GM12878 (cell line): ENCODE results near the gene NAE1. TPM values are rescaled to one million over a fixed set of nuclear protein-coding genes. Genes with fewer than 3 reads are reported as not detected.

Experiments
- ATAC-seq: fragments of 200-7000 bp; cut with Tn5 transposase; 3 replicates; pipeline ENCODE4 v1.9.1; 2020; ENCODE audit warnings: mild to moderate bottlenecking, moderate library complexity
- BruUV-seq: library from RNA; stranded (reverse); fragments of 400-500 nt; replicated peaks from 2 replicates; lab custom pipeline; 2021; lab: Mats Ljungman, UMichigan
- CTCF ChIA-PET: fragments of 300-600 bp; sonication (Branson Sonifier 250); formaldehyde crosslinking; extraction: SDS; loops from one replicate; lab custom pipeline; 2021; ENCODE audit warnings: inconsistent platforms; lab: Yijun Ruan, JAX
- POLR2A ChIA-PET: fragments of 350-600 bp; formaldehyde crosslinking; extraction: SDS; loops from one replicate; lab custom pipeline; 2021; ENCODE audit warnings: inconsistent platforms; lab: Charles Lee
- RAD21 ChIA-PET: fragments of 300-600 bp; sonication (Branson Sonifier 250); formaldehyde crosslinking; loops from one replicate; lab custom pipeline; 2023; ENCODE audit warnings: antibody characterized with exemption; ENCODE audit not compliant: unreplicated experiment; lab: Charles Lee
- SMC1A ChIA-PET: fragments of 300-600 bp; sonication (Branson Sonifier 250); formaldehyde crosslinking; loops from one replicate; lab custom pipeline; 2023; ENCODE audit not compliant: unreplicated experiment, uncharacterized antibody; lab: Charles Lee
- DNase-seq: peaks from one replicate; pipeline ENCODE4 v3.0.0-alpha.2; 2011; ENCODE audit warnings: low read depth, low spot score
- FAIRE-seq: peaks from 3 replicates; lab custom pipeline; 2011; peaks lifted over from hg19 to GRCh38; lab: Jason Lieb, UNC
- H2AFZ ChIP-seq: 2 replicates; pipeline ENCODE4 v1.6.0; 2011; ENCODE audit warnings: low read depth, low read length, control low read depth; ENCODE audit not compliant: control insufficient read depth
- H3K27ac ChIP-seq: 2 replicates; pipeline ENCODE4 v1.5.1; 2011; ENCODE audit warnings: control low read depth; ENCODE audit not compliant: control insufficient read depth, insufficient read depth
- H3K27me3 ChIP-seq, 2 experiments: replicated peaks in 1 of 2; 2 replicates each; pipeline versions ENCODE4 v1.6.0 to v1.6.1; 2011; ENCODE audit warnings: low read length in 1 of 2; ENCODE audit not compliant: control insufficient read depth in 2 of 2, insufficient read depth in 2 of 2
- H3K36me3 ChIP-seq, 2 experiments: 2 replicates each; pipeline ENCODE4 v1.5.1; 2011; ENCODE audit warnings: low read length in 1 of 2; ENCODE audit not compliant: control insufficient read depth in 2 of 2, insufficient read depth in 2 of 2
- H3K4me1 ChIP-seq: 2 replicates; pipeline ENCODE4 v1.6.1; 2011; ENCODE audit warnings: mild to moderate bottlenecking, low read length, moderate library complexity, mixed read lengths; ENCODE audit not compliant: control insufficient read depth, insufficient read depth
- H3K4me2 ChIP-seq: 2 replicates; pipeline ENCODE4 v1.6.0; 2011; ENCODE audit warnings: control low read depth; ENCODE audit not compliant: control insufficient read depth, insufficient read depth
- H3K4me3 ChIP-seq: fragments of 200-600 bp; sonication (generic); 2 replicates; pipeline ENCODE4 v1.5.1; 2016
- H3K79me2 ChIP-seq: 2 replicates; pipeline ENCODE4 v1.6.0; 2011; ENCODE audit warnings: low read length; ENCODE audit not compliant: control insufficient read depth, insufficient read depth
- H3K9ac ChIP-seq: 2 replicates; pipeline ENCODE4 v1.8.0; 2011; ENCODE audit warnings: low read length, control low read depth, mixed read lengths; ENCODE audit not compliant: control insufficient read depth, insufficient read depth
- H3K9me3 ChIP-seq: replicated peaks from 3 replicates; pipeline ENCODE4 v1.5.1; 2011; ENCODE audit warnings: mild to moderate bottlenecking, low read length; ENCODE audit not compliant: control insufficient read depth, insufficient read depth
- H4K20me1 ChIP-seq: 2 replicates; pipeline ENCODE4 v1.6.0; 2011; ENCODE audit not compliant: control insufficient read depth, insufficient read depth
- BACH1 ChIP-seq: fragments of 450-650 bp; IDR thresholded peaks from 2 replicates; pipeline ENCODE4 v1.6.1; 2017; ENCODE audit warnings: mild to moderate bottlenecking, borderline replicate concordance
- EGR1 ChIP-seq, 2 experiments: IDR thresholded peaks; 1 replicate in 1 of 2; 2 replicates in 1 of 2; pipeline ENCODE4 v1.6.1; 2011 to 2012; ENCODE audit warnings: low read depth in 2 of 2, low read length in 2 of 2, borderline replicate concordance in 1 of 2, mild to moderate bottlenecking in 1 of 2, moderate library complexity in 1 of 2
- IKZF1 ChIP-seq: fragments of 450-650 bp; conservative IDR thresholded peaks from 2 replicates; pipeline ENCODE4 v1.6.1; 2017; ENCODE audit warnings: antibody characterized with exemption, mild to moderate bottlenecking
- KDM1A ChIP-seq: fragments of 200-600 bp; sonication (generic); IDR thresholded peaks from 2 replicates; pipeline ENCODE4 v1.6.1; 2016; ENCODE audit warnings: borderline replicate concordance
- MTA2 ChIP-seq: fragments of 450-650 bp; IDR thresholded peaks from 2 replicates; pipeline ENCODE4 v1.6.1; 2016; ENCODE audit warnings: low read depth, mild to moderate bottlenecking, moderate library complexity
- MXI1 ChIP-seq: fragments of 150-350 bp; IDR thresholded peaks from 2 replicates; pipeline ENCODE4 v1.6.1; 2011; ENCODE audit warnings: low read depth, mild to moderate bottlenecking, inconsistent platforms, low read length, improper control_type of control experiment
- NFIC ChIP-seq: IDR thresholded peaks from 2 replicates; pipeline ENCODE4 v1.6.1; 2012; ENCODE audit warnings: low read depth, mild to moderate bottlenecking, inconsistent platforms, low read length, moderate library complexity
- NFYA ChIP-seq: IDR thresholded peaks from 2 replicates; pipeline ENCODE4 v1.6.1; 2011; ENCODE audit warnings: low read depth, mild to moderate bottlenecking, low read length, improper control_type of control experiment, borderline replicate concordance
- PML ChIP-seq: IDR thresholded peaks from 2 replicates; pipeline ENCODE4 v1.6.1; 2012; ENCODE audit warnings: low read length, inconsistent platforms
- SIN3A ChIP-seq: IDR thresholded peaks from 2 replicates; pipeline ENCODE4 v1.6.1; 2012; ENCODE audit warnings: low read depth, low read length, improper control_type of control experiment
- STAT1 ChIP-seq: fragments of 450-650 bp; conservative IDR thresholded peaks from 2 replicates; pipeline ENCODE4 v1.6.1; 2014; ENCODE audit warnings: antibody characterized with exemption, mild to moderate bottlenecking
- WRNIP1 ChIP-seq: IDR thresholded peaks from 2 replicates; pipeline ENCODE4 v1.6.1; 2011; ENCODE audit warnings: low read depth, low read length, improper control_type of control experiment, borderline replicate concordance
- ZNF274 ChIP-seq: IDR thresholded peaks from one replicate; pipeline ENCODE4 v1.8.0; 2011; ENCODE audit not compliant: insufficient read length, insufficient read depth
- WGBS: methylation state at CpG from one replicate; pipeline ENCODE4 v1.1.6; 2016; ENCODE audit warnings: low lambda C conversion rate; ENCODE audit not compliant: insufficient replicate concordance, insufficient coverage; ENCODE audit errors: missing lambda C conversion rate; 5-methylcytosine and 5-hydroxymethylcytosine counted together
- in situ Hi-C: fragments of 300-500 bp; cut with MboI; formaldehyde crosslinking; loops from 9 replicates; pipeline ENCODE4 v1.14.3; 2018; ENCODE audit warnings: mixed read lengths
- intact Hi-C: fragments of 100-400 bp; cut with micrococcal nuclease; formaldehyde crosslinking; loops from one replicate; pipeline ENCODE4 v1.14.2; 2022; ENCODE audit not compliant: unreplicated experiment
- polyA plus RNA-seq, 11 experiments: library from polyadenylated mRNA; depleted of rRNA in 4 of 11; unstranded in 6 of 11; stranded (reverse) in 5 of 11; fragments of >200 nt; fragmentation: Nextera tagmentation in 4 of 11; fragmentation: Illumina TruSeq in 1 of 11; extraction: Ambion mirVana in 4 of 11; extraction: Trizol in 1 of 11; gene quantifications; 1 replicate in 1 of 11; 2 replicates in 10 of 11; pipeline versions ENCODE4 v1.2.1 to v1.2.3, GENCODE V29; 2011 to 2016; ENCODE audit warnings: inconsistent platforms in 2 of 11, missing spikeins in 2 of 11, low read depth in 1 of 11
- total RNA-seq, 4 experiments: library from RNA; depleted of rRNA in 3 of 4; stranded (reverse); fragments of >200 nt in 3 of 4; fragmentation: Illumina TruSeq in 1 of 4; extraction: Trizol in 1 of 4; gene quantifications; 2 replicates each; pipeline versions ENCODE4 v1.2.1 to v1.2.3, GENCODE V29; 2013 to 2021
- TF ChIP-seq, protein P1 (sequence below): fragments of 450-650 bp; IDR thresholded peaks from 2 replicates; pipeline ENCODE4 v1.6.1; 2014; ENCODE audit warnings: mild to moderate bottlenecking

Gene NAE1
- total and polyA plus RNA-seq, 10 of the 15 experiments (the other 5 are each of a cell fraction or from before 2014, with no cell fraction given) = 58.7 to 106 (median 78.7) TPM

DNA sequence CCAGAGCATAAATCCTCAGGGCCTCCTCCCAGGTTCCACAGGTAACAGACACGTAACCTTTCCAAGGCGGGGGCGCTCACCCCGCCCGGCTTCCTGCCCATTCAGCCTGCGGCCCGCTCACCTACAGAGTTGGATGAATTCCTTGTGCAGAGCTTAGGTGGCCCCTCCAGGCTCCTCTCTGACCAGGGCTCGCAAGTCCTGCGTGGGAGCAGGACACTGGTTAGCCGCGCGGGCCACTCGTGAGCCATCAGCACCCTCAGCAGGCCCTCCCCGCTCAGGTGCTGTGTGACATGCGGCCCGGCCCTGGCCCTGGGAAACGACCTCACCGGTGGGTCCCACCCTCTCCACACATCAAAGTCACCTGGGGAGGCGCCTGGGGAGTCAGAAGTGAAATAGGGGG lies 29.9 kb downstream of the NAE1 start:
- no TSS peak for BruUV-seq
- Histone ChIP-seq H3K4me1 (no peaks in the 10 kb centered on the region), H3K27me3 (no peaks in the 10 kb centered on the region), H3K9ac (no peak overlapping the region), H3K9me3 (no peaks in the 10 kb centered on the region), H3K4me2 (no peak overlapping the region), H3K36me3 (peaks cover 3 to 8% of the 10 kb centered on the region in 2 experiments; a peak in 3 of 4 replicates), H3K27ac (no peak overlapping the region), H3K79me2 (no peaks in the 10 kb centered on the region), H3K4me3 (no peak overlapping the region), H4K20me1 (no peaks in the 10 kb centered on the region), H2AFZ (no peak overlapping the region)
- FAIRE-seq (no peak), DNase-seq (no peak), ATAC-seq (no peak)
- ChIA-PET SMC1A (no interaction called here), CTCF (interaction anchor here (1.8 kb wide), 1 partner anchor 30 kb away, joined by 8 read pairs; the partner anchor contains the start of gene NAE1), POLR2A (no interaction called here), RAD21 (no interaction called here)
- intact Hi-C loops (no loop called here), in situ Hi-C loops (no loop called here)
- 96% methylated on average over 15 of the region's 19 CpGs for WGBS
- TF ChIP-seq BACH1 (no peak), MXI1 (no peak), IKZF1 (no peak), SIN3A (no peak), NFIC (no peak)

DNA sequence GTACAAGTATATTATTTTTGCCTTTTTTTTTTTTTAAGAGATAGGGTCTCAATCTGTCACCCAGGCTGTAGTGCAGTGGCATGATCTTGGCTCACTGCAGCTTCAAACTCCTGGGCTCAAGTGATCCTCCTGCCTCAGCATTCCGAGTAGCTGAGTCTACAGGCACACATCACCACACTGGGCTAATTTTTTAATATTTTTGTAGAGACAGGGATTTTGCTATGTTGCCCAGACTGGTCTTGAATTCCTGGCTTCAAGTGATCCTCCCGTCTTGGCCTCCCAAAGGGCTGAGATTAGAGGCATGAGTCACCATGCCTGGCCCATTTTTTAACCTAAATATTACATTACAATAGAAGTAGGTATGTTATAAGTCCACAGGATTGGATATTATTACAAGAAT lies 32.6 kb downstream of the NAE1 start:
- H3K4me1 ChIP-seq = no peaks in the 10 kb centered on the region
- peaks cover 0 to 3% of the 10 kb centered on the region in 2 experiments; a peak in 1 of 4 replicates for H3K36me3 ChIP-seq
- intact Hi-C loops (no loop called here), in situ Hi-C loops (no loop called here)
- no peaks in the 10 kb centered on the region for H3K79me2 ChIP-seq
- H3K4me3 ChIP-seq = no peak overlapping the region
- H3K9ac ChIP-seq = no peak overlapping the region
- CTCF ChIA-PET = no interaction called here
- POLR2A ChIA-PET = no interaction called here
- 94% methylated on average over 2 of the region's 2 CpGs for WGBS
- no TSS peak for BruUV-seq
- H4K20me1 ChIP-seq = no peaks in the 10 kb centered on the region
- ATAC-seq = no peak
- no peaks in the 10 kb centered on the region for H3K9me3 ChIP-seq
- H3K27me3 ChIP-seq = no peaks in the 10 kb centered on the region
- SMC1A ChIA-PET = no interaction called here
- no peak for DNase-seq
- RAD21 ChIA-PET = no interaction called here
- H3K27ac ChIP-seq = no peak overlapping the region
- H2AFZ ChIP-seq = no peak overlapping the region
- H3K4me2 ChIP-seq = no peak overlapping the region
- FAIRE-seq = no peak
- no peak for TF ChIP-seq PML
- no peak for TF ChIP-seq KDM1A
- TF ChIP-seq STAT1 = no peak
- TF ChIP-seq WRNIP1 = no peak
- no peak for TF ChIP-seq EGR1 (IDR thresholded peaks at IDR 0.05; ENCODE audit: borderline replicate concordance in 1 of 2, low read depth in 2 of 2, low read length in 2 of 2)
- no peak for TF ChIP-seq NFYA
- TF ChIP-seq, protein P1, sequence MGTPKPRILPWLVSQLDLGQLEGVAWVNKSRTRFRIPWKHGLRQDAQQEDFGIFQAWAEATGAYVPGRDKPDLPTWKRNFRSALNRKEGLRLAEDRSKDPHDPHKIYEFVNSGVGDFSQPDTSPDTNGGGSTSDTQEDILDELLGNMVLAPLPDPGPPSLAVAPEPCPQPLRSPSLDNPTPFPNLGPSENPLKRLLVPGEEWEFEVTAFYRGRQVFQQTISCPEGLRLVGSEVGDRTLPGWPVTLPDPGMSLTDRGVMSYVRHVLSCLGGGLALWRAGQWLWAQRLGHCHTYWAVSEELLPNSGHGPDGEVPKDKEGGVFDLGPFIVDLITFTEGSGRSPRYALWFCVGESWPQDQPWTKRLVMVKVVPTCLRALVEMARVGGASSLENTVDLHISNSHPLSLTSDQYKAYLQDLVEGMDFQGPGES = no peak
- no peak for TF ChIP-seq BACH1
- no peak for TF ChIP-seq MTA2
- TF ChIP-seq ZNF274 = no peak
